Adrenal gland (tissue), 5 donors: ENCODE measurements around the gene FTSJ3.
"Not testable (repeated sequence)": the region's sequence is repeated elsewhere in the genome, so short reads cannot be mapped to it uniquely, and the experiment has no call there.

ENCODE experiments used
- CTCF ChIP-seq, 6 experiments: fragments of 450-650 bp in 4 of 6; fragments of 200-600 bp in 2 of 6; sonication (generic) in 1 of 6; IDR thresholded peaks; 1 replicate in 5 of 6; 2 replicates in 1 of 6; pipeline versions ENCODE4 v1.5.1 to v1.8.0; 2016 to 2021; ENCODE audit warnings: antibody characterized with exemption in 6 of 6, mild to moderate bottlenecking in 2 of 6, moderate library complexity in 1 of 6
- POLR2A ChIP-seq, 2 donors: fragments of 450-650 bp; IDR thresholded peaks; one replicate each; pipeline ENCODE4 v1.6.1; 2017; ENCODE audit warnings: antibody characterized with exemption in 2 of 2, mild to moderate bottlenecking in 2 of 2, moderate library complexity in 1 of 2
- donor health status: DM: no; HTN: no; CAD: no.

- not testable (repeated sequence) for TF ChIP-seq POLR2A, CTCF (IDR thresholded peaks at IDR 0.05)
Observed at GRCh38 chr17:63856425-63856824, 29.0 kb upstream of the FTSJ3 start.
